Breast epithelium (tissue), 3 donors: ENCODE data around the gene ASCC3.

Experiments used
- CTCF ChIP-seq, 3 donors: fragments of 450-650 bp; IDR thresholded peaks; one replicate each; pipeline ENCODE4 v1.5.1; 2016 to 2017; ENCODE audit warnings: antibody characterized with exemption in 3 of 3, mild to moderate bottlenecking in 3 of 3, moderate library complexity in 3 of 3
- POLR2A ChIP-seq: fragments of 450-650 bp; IDR thresholded peaks from one replicate; pipeline ENCODE4 v1.6.1; 2016; ENCODE audit warnings: antibody characterized with exemption, mild to moderate bottlenecking, moderate library complexity
- POLR2AphosphoS5 ChIP-seq, 3 donors: sonication (generic); formaldehyde crosslinking; IDR thresholded peaks; one replicate each; pipeline ENCODE4 v1.6.1; 2017; ENCODE audit warnings: antibody characterized with exemption in 3 of 3

- no peak for TF ChIP-seq POLR2A
- no peak for TF ChIP-seq CTCF (IDR thresholded peaks at IDR 0.05)
- no peak for TF ChIP-seq POLR2AphosphoS5 (IDR thresholded peaks at IDR 0.05)
Observed at GRCh38 chr6:100775667-100776066, 105.5 kb downstream of the ASCC3 start.
